Vagina (tissue), 2 donors: Measurements from ENCODE around the gene POLR3C. TPM values are rescaled to one million over a fixed set of nuclear protein-coding genes. Genes with fewer than 3 reads are reported as not detected.

Experiments
- DNase-seq, 2 donors: peaks; one replicate each; pipeline ENCODE4 v3.0.0-alpha.2; 2017; ENCODE audit errors: extremely low spot score in 2 of 2
- H3K27ac ChIP-seq: fragments of 200-600 bp; sonication (generic); one replicate; pipeline ENCODE4 v1.5.1; 2019
- H3K27me3 ChIP-seq: fragments of 200-600 bp; sonication (generic); one replicate; pipeline ENCODE4 v1.5.1; 2019
- H3K36me3 ChIP-seq, 2 donors: fragments of 200-600 bp; sonication (generic); one replicate each; pipeline ENCODE4 v1.5.1; 2017 to 2019
- H3K4me1 ChIP-seq: fragments of 200-600 bp; sonication (generic); one replicate; pipeline ENCODE4 v1.5.1; 2019
- H3K4me3 ChIP-seq, 2 donors: fragments of 200-600 bp; sonication (generic); 1 replicate in 1 of 2; 2 replicates in 1 of 2; pipeline ENCODE4 v1.5.1; 2016 to 2019
- H3K9me3 ChIP-seq: fragments of 200-600 bp; sonication (generic); one replicate; pipeline ENCODE4 v1.5.1; 2019
- POLR2A ChIP-seq, 2 donors: fragments of 450-650 bp; IDR thresholded peaks; one replicate each; pipeline ENCODE4 v1.6.1; 2017; ENCODE audit warnings: antibody characterized with exemption in 2 of 2, mild to moderate bottlenecking in 2 of 2, moderate library complexity in 2 of 2
- POLR2AphosphoS5 ChIP-seq, 2 donors: sonication (generic); formaldehyde crosslinking; IDR thresholded peaks; one replicate each; pipeline ENCODE4 v1.9.0; 2017; ENCODE audit warnings: antibody characterized with exemption in 2 of 2, mild to moderate bottlenecking in 2 of 2, low read depth in 1 of 2; ENCODE audit not compliant: insufficient read depth in 1 of 2
- intact Hi-C: fragments of 100-400 bp; cut with DNase I; formaldehyde crosslinking; loops from one replicate; pipeline ENCODE4 v1.15.1; 2023
- total RNA-seq: library from RNA; depleted of rRNA; stranded (reverse); fragments of >200 nt; gene quantifications from one replicate; pipeline ENCODE4 v1.2.3, GENCODE V29; 2016
- TF ChIP-seq, protein P1 (sequence below), 3 experiments: fragments of 450-650 bp in 2 of 3; fragments of 200-600 bp in 1 of 3; sonication (generic) in 1 of 3; IDR thresholded peaks; one replicate each; pipeline ENCODE4 v1.5.1; 2017 to 2019; ENCODE audit warnings: antibody characterized with exemption in 3 of 3, mild to moderate bottlenecking in 2 of 3, moderate library complexity in 2 of 3

The POLR3C gene
- total RNA-seq, 1 donor from 2014 or later = 34.6 TPM

DNA sequence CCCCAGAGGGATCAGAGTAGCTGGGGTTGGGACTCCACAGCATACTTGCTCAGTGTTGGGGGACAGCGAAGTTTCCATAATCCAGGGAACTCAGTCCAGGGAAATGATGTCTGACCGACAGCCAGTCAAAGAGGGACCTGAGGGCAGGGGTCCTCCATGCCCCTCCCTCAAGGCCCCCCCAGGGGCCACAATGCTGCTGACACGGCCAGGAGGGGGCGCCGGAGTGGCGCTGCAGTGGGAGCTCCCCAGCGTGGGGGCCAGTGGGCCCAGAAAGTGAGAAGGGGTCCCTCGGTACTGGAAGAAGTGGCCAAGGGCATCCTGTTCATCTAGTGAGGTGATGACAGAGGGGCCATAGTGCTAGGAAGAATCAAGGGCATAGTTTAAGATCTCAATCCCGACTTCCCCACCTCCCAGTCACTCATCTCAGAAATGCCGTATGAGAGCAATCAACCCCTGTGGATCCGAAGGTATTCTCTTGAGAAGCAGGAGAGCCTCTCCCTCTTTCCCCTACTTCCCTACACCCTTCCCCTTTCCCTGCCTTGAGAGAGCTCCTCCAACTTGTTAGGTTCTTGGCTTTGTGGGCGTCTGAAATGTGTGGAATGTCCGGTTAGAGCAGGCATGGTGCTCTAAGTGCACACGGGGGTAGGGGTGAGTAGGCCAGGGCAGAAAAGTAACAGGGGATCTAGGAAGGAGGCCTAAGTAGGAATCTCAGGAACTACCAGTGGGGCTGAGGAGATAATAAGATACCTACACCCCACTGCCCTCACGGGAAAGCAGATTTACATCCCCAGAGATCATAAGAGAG, 25.6 kb downstream of the POLR3C start:
- no peak for DNase-seq
- H3K27me3 ChIP-seq = no peaks in the 10 kb centered on the region
- TF ChIP-seq POLR2A (IDR thresholded peaks at IDR 0.05) = no peak
- TF ChIP-seq POLR2AphosphoS5 (IDR thresholded peaks at IDR 0.05; ENCODE audit: insufficient read depth in 1 of 2, low read depth in 1 of 2) = no peak
- TF ChIP-seq, protein P1, sequence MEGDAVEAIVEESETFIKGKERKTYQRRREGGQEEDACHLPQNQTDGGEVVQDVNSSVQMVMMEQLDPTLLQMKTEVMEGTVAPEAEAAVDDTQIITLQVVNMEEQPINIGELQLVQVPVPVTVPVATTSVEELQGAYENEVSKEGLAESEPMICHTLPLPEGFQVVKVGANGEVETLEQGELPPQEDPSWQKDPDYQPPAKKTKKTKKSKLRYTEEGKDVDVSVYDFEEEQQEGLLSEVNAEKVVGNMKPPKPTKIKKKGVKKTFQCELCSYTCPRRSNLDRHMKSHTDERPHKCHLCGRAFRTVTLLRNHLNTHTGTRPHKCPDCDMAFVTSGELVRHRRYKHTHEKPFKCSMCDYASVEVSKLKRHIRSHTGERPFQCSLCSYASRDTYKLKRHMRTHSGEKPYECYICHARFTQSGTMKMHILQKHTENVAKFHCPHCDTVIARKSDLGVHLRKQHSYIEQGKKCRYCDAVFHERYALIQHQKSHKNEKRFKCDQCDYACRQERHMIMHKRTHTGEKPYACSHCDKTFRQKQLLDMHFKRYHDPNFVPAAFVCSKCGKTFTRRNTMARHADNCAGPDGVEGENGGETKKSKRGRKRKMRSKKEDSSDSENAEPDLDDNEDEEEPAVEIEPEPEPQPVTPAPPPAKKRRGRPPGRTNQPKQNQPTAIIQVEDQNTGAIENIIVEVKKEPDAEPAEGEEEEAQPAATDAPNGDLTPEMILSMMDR (IDR thresholded peaks at IDR 0.05) = no peak
- no peak overlapping the region for H3K4me3 ChIP-seq
- peaks cover 0 to 65% of the 10 kb centered on the region in 2 donors for H3K36me3 ChIP-seq
- intact Hi-C loops = loop anchor here (10.0 kb wide), 1 partner anchor 65 kb away; the partner anchor contains the start of genes ITGA10 and PEX11B
- peaks cover 17% of the 10 kb centered on the region for H3K4me1 ChIP-seq
- no peaks in the 10 kb centered on the region for H3K9me3 ChIP-seq
- H3K27ac ChIP-seq = no peak overlapping the region

DNA sequence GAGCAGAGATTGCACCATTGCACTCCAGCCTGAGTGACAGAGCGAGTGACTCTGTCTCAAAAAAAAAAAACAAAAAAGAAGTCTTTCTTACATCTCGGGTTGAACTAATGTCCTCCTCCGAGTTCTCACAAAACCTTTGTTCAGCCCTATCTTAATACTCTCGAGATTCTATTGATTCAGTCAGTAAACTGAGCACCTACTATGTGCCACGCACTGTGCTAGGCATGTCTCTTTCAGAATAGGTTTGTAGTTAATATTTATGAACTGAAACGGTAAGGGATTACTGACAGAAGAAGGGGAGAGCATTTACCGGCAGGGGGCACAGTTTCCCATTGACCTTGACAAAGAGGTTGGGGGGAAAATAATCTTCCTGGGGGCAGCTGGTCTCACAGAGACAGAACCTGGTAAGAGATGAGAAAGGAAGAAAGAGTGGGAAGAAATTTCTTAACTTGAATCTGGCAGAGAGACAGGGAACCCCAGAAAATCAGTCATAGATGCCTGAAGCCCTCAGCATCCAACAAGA, 31.5 kb downstream of the POLR3C start:
- DNase-seq = no peak
- Histone ChIP-seq H3K27me3 (no peaks in the 10 kb centered on the region), H3K4me1 (peaks cover 20% of the 10 kb centered on the region), H3K4me3 (no peak overlapping the region), H3K36me3 (peaks cover 0 to 61% of the 10 kb centered on the region in 2 donors), H3K9me3 (no peaks in the 10 kb centered on the region), H3K27ac (no peak overlapping the region)
- intact Hi-C loops = loop anchor here (10.0 kb wide), 1 partner anchor 59 kb away; the partner anchor contains the start of genes ITGA10 and PEX11B
- TF ChIP-seq, protein P1 (IDR thresholded peaks at IDR 0.05) = no peak
- TF ChIP-seq POLR2A (IDR thresholded peaks at IDR 0.05) (no peak), POLR2AphosphoS5 (IDR thresholded peaks at IDR 0.05; ENCODE audit: insufficient read depth in 1 of 2, low read depth in 1 of 2) (no peak)

DNA sequence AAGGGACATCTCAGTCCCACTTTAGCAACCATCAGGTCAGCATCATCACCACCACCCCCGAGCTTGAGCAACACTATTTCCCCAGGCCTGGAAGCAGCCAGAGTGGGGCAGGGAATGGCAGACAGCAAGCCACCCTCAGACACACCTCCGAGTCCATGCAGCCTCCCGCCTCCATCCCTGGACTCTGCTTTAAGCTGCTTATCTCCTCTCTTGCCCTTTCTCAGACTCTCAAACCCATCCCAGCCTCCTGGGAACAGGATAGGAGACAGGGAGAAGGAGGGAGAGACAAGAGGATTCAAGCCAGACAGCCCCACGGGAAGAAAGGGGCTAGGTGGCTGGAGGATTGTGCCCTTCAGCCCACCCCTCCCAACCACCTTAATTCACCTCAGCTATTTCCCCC, 33.2 kb downstream of the POLR3C start:
- DNase-seq = no peak
- Histone ChIP-seq H3K4me1 (peaks cover 20% of the 10 kb centered on the region), H3K27me3 (no peaks in the 10 kb centered on the region), H3K36me3 (peaks cover 0 to 44% of the 10 kb centered on the region in 2 donors), H3K27ac (no peak overlapping the region), H3K4me3 (no peak overlapping the region), H3K9me3 (no peaks in the 10 kb centered on the region)
- intact Hi-C loops = loop anchor here (10.0 kb wide), 1 partner anchor 58 kb away; the partner anchor contains the start of genes ITGA10 and PEX11B
- TF ChIP-seq, protein P1 (IDR thresholded peaks at IDR 0.05) = no peak
- TF ChIP-seq POLR2A (IDR thresholded peaks at IDR 0.05) (no peak), POLR2AphosphoS5 (IDR thresholded peaks at IDR 0.05; ENCODE audit: insufficient read depth in 1 of 2, low read depth in 1 of 2) (no peak)

DNA sequence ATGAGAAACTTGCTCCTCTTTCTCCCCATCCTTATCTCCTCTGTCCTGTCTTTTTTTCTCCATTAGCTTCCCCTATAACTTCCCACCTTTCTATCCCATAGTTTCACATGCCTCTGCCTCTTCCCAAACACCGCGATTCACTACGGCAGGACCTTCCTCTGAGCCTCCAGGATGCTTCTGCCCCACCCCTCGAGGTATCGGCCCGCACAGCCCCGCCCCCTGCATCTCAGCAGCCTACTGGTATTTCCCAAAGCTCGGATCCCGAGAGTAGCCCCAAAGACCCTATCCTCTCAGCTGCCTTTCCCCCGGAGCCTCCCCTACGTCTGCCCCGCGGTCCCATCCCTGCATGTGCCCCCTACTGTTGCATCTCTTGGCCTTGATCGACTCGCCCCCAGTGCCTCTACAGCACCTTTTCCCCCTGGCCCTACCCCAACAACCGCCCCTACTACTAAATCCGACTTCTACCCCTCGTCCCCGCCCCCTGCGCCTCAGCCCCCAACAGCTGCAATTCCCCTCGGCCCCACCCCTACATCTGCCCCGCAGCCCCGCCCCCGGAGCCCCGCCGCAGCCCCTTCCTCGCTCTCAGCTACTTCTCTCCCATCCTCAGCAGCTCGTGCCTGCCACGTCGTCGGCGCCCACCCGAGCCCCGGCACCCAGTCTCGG, 34.4 kb downstream of the POLR3C start:
- intact Hi-C loops = loop anchor here (10.0 kb wide), 1 partner anchor 56 kb away; the partner anchor contains the start of genes ITGA10 and PEX11B

More for the DNA sequence above, 34.4 kb downstream of the POLR3C start:
- Histone ChIP-seq H3K4me3 (peak overlapping the region; percentile 66 to 88), H3K4me1 (peaks cover 20% of the 10 kb centered on the region), H3K9me3 (no peaks in the 10 kb centered on the region), H3K36me3 (peaks cover 0 to 33% of the 10 kb centered on the region in 2 donors), H3K27me3 (no peaks in the 10 kb centered on the region), H3K27ac (peak overlapping the region; percentile 86)
- TF ChIP-seq POLR2A (IDR thresholded peaks at IDR 0.05) = no peak
- TF ChIP-seq, protein P1 (IDR thresholded peaks at IDR 0.05) = no peak
- TF ChIP-seq POLR2AphosphoS5 (IDR thresholded peaks at IDR 0.05; ENCODE audit: insufficient read depth in 1 of 2, low read depth in 1 of 2) = no peak
- no peak for DNase-seq
